Gastrocnemius medialis (tissue), 4 donors: ENCODE data around the gene RSAD1. TPM values are rescaled to one million over a fixed set of nuclear protein-coding genes. Genes with fewer than 3 reads are reported as not detected.

Source experiments
- ATAC-seq, 2 donors: fragments of 150-250 bp; one replicate each; pipeline ENCODE4 v1.9.1; 2016
- DNase-seq, 2 donors: peaks; one replicate each; pipeline ENCODE4 v3.0.0-alpha.2; 2019
- H3K27ac ChIP-seq, 4 donors: fragments of 200-600 bp; sonication (generic); 1 replicate in 1 of 4; 2 replicates in 3 of 4; pipeline ENCODE4 v1.5.1; 2016 to 2018; ENCODE audit warnings: mild to moderate bottlenecking in 2 of 4, moderate library complexity in 1 of 4
- H3K27me3 ChIP-seq, 3 donors: fragments of 200-600 bp; sonication (generic) in 2 of 3; 1 replicate in 1 of 3; 2 replicates in 2 of 3; pipeline versions ENCODE4 v1.5.1 to v1.6.0; 2016 to 2019; ENCODE audit warnings: mild to moderate bottlenecking in 1 of 3, moderate library complexity in 1 of 3
- H3K36me3 ChIP-seq, 2 donors: fragments of 200-600 bp; sonication (generic) in 1 of 2; one replicate each; pipeline ENCODE4 v1.5.1; 2017 to 2018
- H3K4me1 ChIP-seq, 2 donors: fragments of 200-600 bp; sonication (generic) in 1 of 2; one replicate each; pipeline ENCODE4 v1.5.1; 2016 to 2017; ENCODE audit warnings: mild to moderate bottlenecking in 2 of 2
- H3K4me3 ChIP-seq, 4 donors: fragments of 200-600 bp; sonication (generic) in 3 of 4; 1 replicate in 1 of 4; 2 replicates in 3 of 4; pipeline ENCODE4 v1.5.1; 2016 to 2019; ENCODE audit warnings: mild to moderate bottlenecking in 2 of 4
- H3K9me3 ChIP-seq, 3 donors: fragments of 200-600 bp; sonication (generic) in 2 of 3; 1 replicate in 1 of 3; 2 replicates in 2 of 3; pipeline ENCODE4 v1.5.1; 2016 to 2019
- CTCF ChIP-seq, 5 experiments: fragments of 450-650 bp in 3 of 5; fragments of 200-600 bp in 2 of 5; sonication (generic) in 2 of 5; IDR thresholded peaks in 4 of 5; conservative IDR thresholded peaks in 1 of 5; 1 replicate in 4 of 5; 2 replicates in 1 of 5; pipeline ENCODE4 v1.5.1; 2016 to 2019; ENCODE audit warnings: antibody characterized with exemption in 5 of 5, mild to moderate bottlenecking in 3 of 5, moderate library complexity in 3 of 5
- POLR2A ChIP-seq, 2 donors: fragments of 450-650 bp; IDR thresholded peaks; one replicate each; pipeline ENCODE4 v1.6.1; 2017; ENCODE audit warnings: antibody characterized with exemption in 2 of 2, mild to moderate bottlenecking in 2 of 2, moderate library complexity in 2 of 2
- in situ Hi-C, 4 donors: fragments of 200-750 bp; cut with MboI; loops; one replicate each; pipeline versions ENCODE4 v1.15.0 to v1.8.0; 2017; ENCODE audit warnings: low sequenced_read_pairs in 4 of 4
- intact Hi-C: fragments of 100-400 bp; cut with DNase I; formaldehyde crosslinking; loops from one replicate; pipeline ENCODE4 v1.15.1; 2023; ENCODE audit warnings: low total_unique reads
- total RNA-seq, 4 donors: library from RNA; depleted of rRNA; stranded (reverse); fragments of >200 nt; gene quantifications; one replicate each; pipeline versions ENCODE4 v1.1.0 to v1.2.3, GENCODE V29; 2016

The RSAD1 gene
- total RNA-seq, 4 donors from 2014 or later: 27.1 to 67.4 (median 52.7) TPM

- H3K4me3 ChIP-seq: peak overlapping the region in 2 of 4 donors; percentile 7 to 26
- intact Hi-C loops (no loop called here), in situ Hi-C loops (no loop called here)
- DNase-seq (peak; percentile 41 to 48), ATAC-seq (peak; percentile 94 to 96)
- H3K36me3 ChIP-seq: no peaks in the 10 kb centered on the region
- TF ChIP-seq CTCF (IDR thresholded peaks at IDR 0.05 in 4 of 5, conservative IDR thresholded peaks at IDR 0.05 in 1 of 5) (no peak), POLR2A (IDR thresholded peaks at IDR 0.05) (no peak)
- peaks cover 60% of the 10 kb centered on the region in 2 donors for H3K4me1 ChIP-seq
- H3K9me3 ChIP-seq: no peaks in the 10 kb centered on the region
- H3K27ac ChIP-seq: peak overlapping the region; percentile 76 to 87 (median 85)
- H3K27me3 ChIP-seq: no peaks in the 10 kb centered on the region
Observed at GRCh38 chr17:50443505-50443974, 35.1 kb upstream of the RSAD1 start.

- peak overlapping the region; percentile 76 to 87 (median 85) for H3K27ac ChIP-seq
- no peaks in the 10 kb centered on the region for H3K9me3 ChIP-seq
- H3K4me1 ChIP-seq: peaks cover 60 to 65% of the 10 kb centered on the region in 2 donors
- H3K36me3 ChIP-seq: no peaks in the 10 kb centered on the region
- no peak for DNase-seq
- in situ Hi-C loops: no loop called here
- intact Hi-C loops: no loop called here
- no peaks in the 10 kb centered on the region for H3K27me3 ChIP-seq
- TF ChIP-seq POLR2A (IDR thresholded peaks at IDR 0.05) (no peak), CTCF (IDR thresholded peaks at IDR 0.05 in 4 of 5, conservative IDR thresholded peaks at IDR 0.05 in 1 of 5) (no peak)
- no peak for ATAC-seq
- H3K4me3 ChIP-seq: no peak overlapping the region
Observed at GRCh38 chr17:50444841-50445715, 33.6 kb upstream of the RSAD1 start.

- TF ChIP-seq POLR2A (IDR thresholded peaks at IDR 0.05): no peak
- no peak for TF ChIP-seq CTCF (IDR thresholded peaks at IDR 0.05 in 4 of 5, conservative IDR thresholded peaks at IDR 0.05 in 1 of 5)
- intact Hi-C loops: no loop called here
- peak overlapping the region; percentile 2 to 53 (median 38) for H3K27ac ChIP-seq
- ATAC-seq (no peak), DNase-seq (no peak)
- no peaks in the 10 kb centered on the region for H3K9me3 ChIP-seq
- H3K27me3 ChIP-seq: no peaks in the 10 kb centered on the region
- no peak overlapping the region for H3K4me3 ChIP-seq
- in situ Hi-C loops: no loop called here
- H3K36me3 ChIP-seq: no peaks in the 10 kb centered on the region
- peaks cover 53 to 65% of the 10 kb centered on the region in 2 donors for H3K4me1 ChIP-seq
Observed at GRCh38 chr17:50445730-50446325, 32.8 kb upstream of the RSAD1 start.

GRCh38 chr17:50447870-50448595 lies 30.6 kb upstream of the RSAD1 start:
- H3K4me3 ChIP-seq: no peak overlapping the region
- intact Hi-C loops: no loop called here
- H3K9me3 ChIP-seq: no peaks in the 10 kb centered on the region
- in situ Hi-C loops: no loop called here
- DNase-seq (no peak), ATAC-seq (peak in 1 of 2 donors; percentile 13)
- H3K27me3 ChIP-seq: no peaks in the 10 kb centered on the region
- TF ChIP-seq POLR2A (IDR thresholded peaks at IDR 0.05) (no peak), CTCF (IDR thresholded peaks at IDR 0.05 in 4 of 5, conservative IDR thresholded peaks at IDR 0.05 in 1 of 5) (no peak)
- H3K27ac ChIP-seq: peak overlapping the region; percentile 6 to 53 (median 26)
- no peaks in the 10 kb centered on the region for H3K36me3 ChIP-seq
- peaks cover 51 to 62% of the 10 kb centered on the region in 2 donors for H3K4me1 ChIP-seq
